HFFc6 (cell line): ENCODE measurements around the gene SCAANT1. TPM values are rescaled to one million over a fixed set of nuclear protein-coding genes. Genes with fewer than 3 reads are reported as not detected.
A peak's percentile ranks its signal among the peaks of the same experiment; 100 is the strongest.

ENCODE experiments used
- DNase-seq: peaks from one replicate; pipeline ENCODE4 v3.0.0-alpha.2; 2018
- H3K27ac Mint-ChIP-seq: 2 replicates; pipeline ENCODE4 v1.8.0; 2020; ENCODE audit warnings: mild to moderate bottlenecking, mixed read lengths
- H3K27me3 Mint-ChIP-seq: 2 replicates; pipeline ENCODE4 v1.8.0; 2021; ENCODE audit warnings: mild to moderate bottlenecking, moderate library complexity, mixed read lengths; ENCODE audit not compliant: insufficient read depth
- H3K36me3 Mint-ChIP-seq: 2 replicates; pipeline ENCODE4 v1.8.0; 2021; ENCODE audit warnings: low read depth, mixed read lengths
- H3K4me1 Mint-ChIP-seq: 2 replicates; pipeline ENCODE4 v1.8.0; 2020; ENCODE audit warnings: low read depth, mixed read lengths
- H3K4me3 Mint-ChIP-seq: 2 replicates; pipeline ENCODE4 v1.8.0; 2020; ENCODE audit warnings: mild to moderate bottlenecking, moderate library complexity, mixed read lengths
- H3K9me3 Mint-ChIP-seq: 2 replicates; pipeline ENCODE4 v1.8.0; 2020; ENCODE audit warnings: mild to moderate bottlenecking, mixed read lengths
- CTCF ChIP-seq: fragments of 200-600 bp; sonication (generic); IDR thresholded peaks from 2 replicates; pipeline ENCODE4 v1.5.0; 2021; ENCODE audit warnings: antibody characterized with exemption, mild to moderate bottlenecking
- total RNA-seq, 6 experiments: library from RNA; stranded (reverse); fragmentation: NEBNext Ultra II Directional; extraction: Animal tissue kit (Norgen Biotek cat#: 25700); gene quantifications; 2 replicates in 1 of 6; 3 replicates in 5 of 6; pipeline ENCODE4 v1.2.3, GENCODE V29; 2021

The SCAANT1 gene
- total RNA-seq, 6 experiments from 2014 or later = not detected

DNA sequence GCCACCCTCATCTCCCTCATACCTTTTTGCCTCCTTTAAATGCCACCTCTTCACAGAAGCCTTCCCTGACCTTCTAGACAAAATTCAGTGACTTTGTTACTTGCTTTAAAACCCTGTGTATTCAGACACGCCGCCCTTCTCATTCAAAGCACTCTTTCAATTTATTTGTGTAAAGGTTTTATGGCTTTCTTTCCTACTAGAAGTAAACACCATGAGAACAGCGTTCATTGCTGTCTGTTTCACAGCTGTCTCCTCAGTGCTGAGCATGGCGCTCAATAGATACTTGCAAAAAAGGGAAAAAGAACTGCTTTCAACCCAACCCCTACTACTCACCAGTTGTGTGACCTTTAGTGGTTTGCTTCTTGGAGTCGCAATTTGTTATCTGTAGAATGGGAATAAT is 31.5 kb downstream of the SCAANT1 start:
- H3K27me3 Mint-ChIP-seq = no peaks in the 10 kb centered on the region
- no peak for DNase-seq
- peaks cover 30% of the 10 kb centered on the region for H3K4me1 Mint-ChIP-seq
- H3K27ac Mint-ChIP-seq = no peak overlapping the region
- H3K36me3 Mint-ChIP-seq = no peaks in the 10 kb centered on the region
- H3K9me3 Mint-ChIP-seq = no peaks in the 10 kb centered on the region
- no peak overlapping the region for H3K4me3 Mint-ChIP-seq
- TF ChIP-seq CTCF = no peak

- H3K4me1 Mint-ChIP-seq = peaks cover 35% of the 10 kb centered on the region
- no peak for TF ChIP-seq CTCF
These were observed 33.7 kb downstream of the SCAANT1 start for GRCh38 chr3:63878394-63879060.

DNA sequence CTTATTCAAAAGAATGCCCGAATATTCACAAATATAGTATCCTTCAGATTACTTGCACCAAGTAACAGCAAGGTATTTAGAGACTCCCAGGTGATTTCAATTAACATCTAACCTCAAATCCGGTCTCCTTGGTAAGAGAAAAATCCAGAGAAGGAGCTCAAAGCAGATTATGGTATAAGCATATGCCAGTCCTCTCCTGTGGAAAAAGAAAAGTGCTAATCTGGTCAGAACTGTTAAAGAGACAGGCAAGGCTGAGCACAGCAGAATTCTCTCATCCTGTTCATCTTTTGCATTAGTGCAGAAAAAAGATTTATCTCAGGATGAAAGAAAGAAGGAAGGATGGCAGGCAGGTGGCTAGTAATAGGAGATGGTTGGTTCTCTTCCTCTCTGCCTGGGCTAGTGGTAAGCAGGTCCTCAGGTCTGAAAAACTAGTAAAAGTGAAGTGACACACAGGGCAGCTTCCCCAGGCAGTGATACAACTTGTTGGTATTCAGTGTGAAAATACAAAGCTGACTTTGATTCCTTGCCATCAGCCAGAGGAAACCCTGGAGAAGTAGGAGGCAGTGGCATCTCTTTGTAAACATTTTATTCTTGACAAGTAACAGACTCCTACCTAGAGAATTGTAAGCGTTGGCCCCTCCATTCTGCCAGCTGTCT is 34.3 kb downstream of the SCAANT1 start:
- Mint-ChIP-seq H3K27ac (no peak overlapping the region), H3K4me3 (no peak overlapping the region), H3K9me3 (no peaks in the 10 kb centered on the region), H3K27me3 (no peaks in the 10 kb centered on the region), H3K4me1 (peaks cover 36% of the 10 kb centered on the region), H3K36me3 (no peaks in the 10 kb centered on the region)
- no peak for TF ChIP-seq CTCF
- DNase-seq = peak; percentile 65

More at GRCh38 chr3:63878394-63879060, 33.7 kb downstream of the SCAANT1 start:
- Mint-ChIP-seq H3K4me3 (no peak overlapping the region), H3K36me3 (no peaks in the 10 kb centered on the region), H3K27me3 (no peaks in the 10 kb centered on the region), H3K9me3 (no peaks in the 10 kb centered on the region), H3K27ac (no peak overlapping the region)
- no peak for DNase-seq

DNA sequence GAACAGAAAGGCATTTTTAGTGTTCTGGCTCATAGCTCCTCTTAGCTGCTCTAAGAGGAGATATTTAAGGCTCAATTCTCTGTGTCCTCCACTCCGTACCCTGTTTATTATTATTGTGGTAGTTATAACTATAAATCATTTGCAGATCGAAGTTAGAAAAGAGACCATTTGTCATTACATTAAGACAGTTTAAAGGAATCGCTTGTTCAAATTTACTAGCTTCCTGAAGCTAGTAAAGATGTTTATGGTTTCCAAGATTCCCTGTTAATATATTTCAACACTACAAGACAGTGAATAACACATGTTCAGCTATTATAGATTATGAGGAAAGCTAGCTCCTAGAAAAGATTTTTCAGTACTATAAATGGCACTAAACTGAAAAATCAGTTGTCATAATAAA is 35.9 kb downstream of the SCAANT1 start:
- TF ChIP-seq CTCF = no peak
- Mint-ChIP-seq H3K9me3 (no peaks in the 10 kb centered on the region), H3K4me1 (peaks cover 52% of the 10 kb centered on the region), H3K36me3 (no peaks in the 10 kb centered on the region), H3K4me3 (no peak overlapping the region), H3K27ac (no peak overlapping the region), H3K27me3 (no peaks in the 10 kb centered on the region)
- no peak for DNase-seq

- no peak for DNase-seq
- peaks cover 52% of the 10 kb centered on the region for H3K4me1 Mint-ChIP-seq
- TF ChIP-seq CTCF = no peak
- no peak overlapping the region for H3K27ac Mint-ChIP-seq
- H3K4me3 Mint-ChIP-seq = no peak overlapping the region
- no peaks in the 10 kb centered on the region for H3K9me3 Mint-ChIP-seq
- H3K36me3 Mint-ChIP-seq = no peaks in the 10 kb centered on the region
- H3K27me3 Mint-ChIP-seq = no peaks in the 10 kb centered on the region
These were observed 36.7 kb downstream of the SCAANT1 start for GRCh38 chr3:63875510-63875909.
